ENCODE data around the gene ZFHX3. TPM values are rescaled to one million over a fixed set of nuclear protein-coding genes. Genes with fewer than 3 reads are reported as not detected.

Gene ZFHX3
- total and polyA plus RNA-seq, 4 donors = 1.5 to 5.9 (median 3.0) TPM

GRCh38 chr16:73012341-73012740 is 35.6 kb downstream of the ZFHX3 start:
- no peak for DNase-seq (ENCODE audit: low spot score)
- H3K27ac ChIP-seq (ENCODE audit: low read depth in 1 of 2, low read length in 2 of 2) = no peak overlapping the region
- H3K4me3 ChIP-seq (ENCODE audit: low read depth in 1 of 3, low read length in 3 of 3) = no peak overlapping the region
- H3K9me3 ChIP-seq (ENCODE audit: control insufficient read depth in 4 of 4, low read length in 3 of 4) = no peaks in the 10 kb centered on the region
- H3K27me3 ChIP-seq (ENCODE audit: control insufficient read depth in 4 of 4, insufficient read depth in 4 of 4, low read length in 3 of 4) = no peaks in the 10 kb centered on the region
- H3K9ac ChIP-seq (ENCODE audit: low read depth in 1 of 2, low read length in 2 of 2) = no peak overlapping the region
- WGBS = 96% methylated on average over 5 of the region's 5 CpGs
- no peak for TF ChIP-seq NR2F2 (IDR thresholded peaks at IDR 0.05)
- peaks cover 4 to 25% (median 17%) of the 10 kb centered on the region in 4 donors for H3K4me1 ChIP-seq (ENCODE audit: control insufficient read depth in 4 of 4, insufficient read depth in 4 of 4, low read length in 3 of 4)
- no peaks in the 10 kb centered on the region for H3K36me3 ChIP-seq (ENCODE audit: control insufficient read depth in 4 of 4, insufficient read depth in 3 of 4, low read depth in 1 of 4, low read length in 3 of 4)

GRCh38 chr16:73011926-73012325 is 36.0 kb downstream of the ZFHX3 start:
- H3K27me3 ChIP-seq (ENCODE audit: control insufficient read depth in 4 of 4, insufficient read depth in 4 of 4, low read length in 3 of 4) = no peaks in the 10 kb centered on the region
- H3K4me3 ChIP-seq (ENCODE audit: low read depth in 1 of 3, low read length in 3 of 3) = no peak overlapping the region
- no peak overlapping the region for H3K27ac ChIP-seq (ENCODE audit: low read depth in 1 of 2, low read length in 2 of 2)
- no peaks in the 10 kb centered on the region for H3K9me3 ChIP-seq (ENCODE audit: control insufficient read depth in 4 of 4, low read length in 3 of 4)
- TF ChIP-seq YY1 (IDR thresholded peaks at IDR 0.05) = no peak
- TF ChIP-seq HNF4A (conservative IDR thresholded peaks at IDR 0.05) = no peak
- no peak for TF ChIP-seq EGR1 (IDR thresholded peaks at IDR 0.05; ENCODE audit: low read depth in 2 of 2)
- no peak for TF ChIP-seq REST (IDR thresholded peaks at IDR 0.05)
- TF ChIP-seq HNF4G (IDR thresholded peaks at IDR 0.05) = no peak
- no peak for TF ChIP-seq GABPA (IDR thresholded peaks at IDR 0.05 in 1 of 2, conservative IDR thresholded peaks at IDR 0.05 in 1 of 2)
- no peak for TF ChIP-seq ATF3 (IDR thresholded peaks at IDR 0.05)
- TF ChIP-seq CTCF (IDR thresholded peaks at IDR 0.05; ENCODE audit: low read depth, low read length, missing input control) = no peak
- no peak for TF ChIP-seq FOXA1 (IDR thresholded peaks at IDR 0.05)
- no peak for TF ChIP-seq SP1 (IDR thresholded peaks at IDR 0.05)
- TF ChIP-seq NR2F2 (IDR thresholded peaks at IDR 0.05) = no peak
- no peak for TF ChIP-seq TAF1 (conservative IDR thresholded peaks at IDR 0.05)
- TF ChIP-seq RXRA (IDR thresholded peaks at IDR 0.05) = no peak
- TF ChIP-seq RAD21 (IDR thresholded peaks at IDR 0.05) = no peak
- no peak for TF ChIP-seq ZBTB33 (IDR thresholded peaks at IDR 0.05)
- TF ChIP-seq FOXA2 (IDR thresholded peaks at IDR 0.05) = no peak
- no peak for DNase-seq (ENCODE audit: low spot score)
- 83% methylated on average over 4 of the region's 4 CpGs for WGBS
- no peaks in the 10 kb centered on the region for H3K36me3 ChIP-seq (ENCODE audit: control insufficient read depth in 4 of 4, insufficient read depth in 3 of 4, low read depth in 1 of 4, low read length in 3 of 4)
- no peak overlapping the region for H3K9ac ChIP-seq (ENCODE audit: low read depth in 1 of 2, low read length in 2 of 2)
- peaks cover 4 to 24% (median 17%) of the 10 kb centered on the region in 4 donors for H3K4me1 ChIP-seq (ENCODE audit: control insufficient read depth in 4 of 4, insufficient read depth in 4 of 4, low read length in 3 of 4)

Data from liver (tissue), 9 donors.